ENCODE measurements around the gene RBM6.

Gene RBM6

GRCh38 chr3:50100386-50100785, 160.4 kb downstream of the RBM6 start:
- no peak for DNase-seq

DNA sequence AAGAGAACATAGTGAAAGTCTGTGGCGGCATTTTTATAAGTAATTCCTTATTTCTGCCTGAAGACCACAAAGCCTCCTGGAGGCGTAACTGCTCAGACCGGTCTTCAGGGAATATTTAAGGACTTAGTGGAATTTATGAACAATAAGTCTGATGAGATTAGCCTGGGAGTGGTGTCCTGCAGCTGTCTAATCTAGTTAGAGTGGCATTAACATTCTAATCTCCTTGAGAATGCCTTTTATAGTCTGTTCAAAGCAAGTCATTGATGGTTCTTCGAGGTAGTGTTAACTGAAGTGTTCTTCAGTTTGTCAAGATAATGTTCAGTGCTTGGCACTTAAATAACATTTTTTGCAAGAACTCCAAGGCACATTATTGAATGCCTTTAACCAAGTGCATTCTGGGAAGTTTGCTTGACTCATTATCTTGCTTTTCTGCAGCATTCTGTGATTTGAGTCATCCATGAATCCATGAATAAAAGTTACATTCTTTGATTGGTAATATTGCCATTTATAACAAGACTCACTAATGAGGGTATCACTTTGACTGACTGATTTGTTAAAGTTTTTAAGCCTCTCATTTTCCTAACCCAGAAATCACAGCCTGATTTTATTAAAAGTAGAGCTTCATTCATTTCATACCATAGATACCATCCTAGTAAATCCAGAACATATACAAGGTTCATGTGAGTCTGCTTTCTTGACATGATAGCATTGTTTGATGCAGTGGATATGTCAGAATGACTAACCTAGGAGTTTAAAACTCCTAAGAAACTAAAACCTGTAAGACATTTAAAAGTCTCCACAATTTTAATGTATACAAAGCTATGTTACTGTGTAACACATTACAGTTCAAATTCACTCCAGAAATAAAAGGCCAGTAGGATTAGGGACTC, 161.3 kb downstream of the RBM6 start:
- DNase-seq, result no peak

- no peak for DNase-seq
These were observed 162.6 kb downstream of the RBM6 start for GRCh38 chr3:50102558-50102957.

GRCh38 chr3:50111757-50112156, 171.8 kb downstream of the RBM6 start:
- no peak for DNase-seq

DNA sequence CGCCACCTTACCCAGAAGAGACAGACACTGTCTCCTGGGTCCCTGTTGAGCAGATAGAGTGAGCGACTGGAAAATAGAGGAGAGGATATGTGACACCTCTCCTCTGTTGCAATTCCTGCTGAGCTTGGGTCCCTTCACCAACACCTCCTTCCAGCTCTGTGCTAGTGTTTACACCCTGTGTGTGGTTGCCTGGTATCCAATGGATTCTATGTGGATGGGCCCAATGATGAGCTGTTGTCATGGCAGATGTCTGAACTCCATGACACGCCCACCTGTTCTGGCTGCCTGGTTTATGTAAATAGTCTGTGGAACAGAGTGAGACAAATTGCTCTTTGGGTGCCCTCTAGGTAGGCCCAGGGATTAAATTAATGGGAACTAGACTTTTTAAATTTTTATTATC, 172.5 kb downstream of the RBM6 start:
- DNase-seq, result no peak

GRCh38 chr3:50117120-50117519, 177.2 kb downstream of the RBM6 start:
- DNase-seq, result no peak

GRCh38 chr3:50118237-50118636, 178.3 kb downstream of the RBM6 start:
- DNase-seq, result no peak

GRCh38 chr3:50119786-50120185, 179.8 kb downstream of the RBM6 start:
- no peak for DNase-seq

GRCh38 chr3:50120364-50121071, 180.6 kb downstream of the RBM6 start:
- DNase-seq, result no peak

DNA sequence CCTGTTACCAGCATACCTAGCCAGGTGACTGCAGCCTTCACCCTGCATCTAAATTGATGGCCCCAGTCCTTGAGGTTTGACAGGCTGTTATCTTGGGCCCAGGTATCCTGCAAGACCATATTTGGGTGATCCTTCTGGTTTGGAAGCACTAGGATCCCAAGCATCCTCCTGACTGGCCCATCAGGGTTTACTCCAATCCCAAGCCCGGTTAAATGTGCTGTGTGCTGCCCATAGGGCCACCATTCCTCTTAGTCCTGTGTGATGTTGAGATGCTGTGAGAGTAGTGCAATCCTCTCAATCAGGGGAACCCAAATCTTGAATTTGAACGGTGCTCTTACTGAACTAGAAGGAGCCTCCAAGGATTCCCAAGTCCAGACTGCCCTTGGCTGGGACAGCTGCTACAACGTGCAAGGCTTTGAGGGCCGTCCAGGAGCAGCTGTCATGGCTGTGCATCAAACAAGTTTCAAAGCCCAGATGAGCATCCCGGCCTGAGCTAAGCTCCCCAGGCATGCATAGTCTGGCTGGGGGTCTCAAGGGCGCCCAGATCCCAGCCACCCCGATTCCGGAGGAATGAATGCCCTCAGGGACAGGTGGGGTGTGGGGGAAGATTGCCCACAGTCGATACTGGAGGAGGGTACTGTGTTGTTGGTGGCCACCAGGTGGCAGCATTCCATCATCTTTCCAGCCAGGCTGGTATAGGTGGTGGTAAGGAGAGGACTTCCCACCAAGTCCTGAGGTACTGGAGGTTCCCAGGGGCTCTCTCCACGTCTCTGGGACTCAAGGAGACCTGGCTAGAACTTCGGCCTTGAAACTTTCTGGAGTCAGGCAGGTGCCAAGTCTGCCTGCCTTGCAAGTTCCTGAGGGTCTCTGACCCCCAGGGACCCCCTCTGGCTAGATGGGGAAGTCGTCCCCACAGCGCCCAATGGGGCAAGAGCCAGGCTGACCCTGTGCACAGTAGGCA, 181.4 kb downstream of the RBM6 start:
- peak; percentile 77 for DNase-seq

- DNase-seq, result no peak
These were observed 182.1 kb downstream of the RBM6 start for GRCh38 chr3:50122071-50122470.

- no peak for DNase-seq
These were observed 182.9 kb downstream of the RBM6 start for GRCh38 chr3:50122661-50123391.

- no peak for DNase-seq
These were observed 183.6 kb downstream of the RBM6 start for GRCh38 chr3:50123394-50124051.

DNA sequence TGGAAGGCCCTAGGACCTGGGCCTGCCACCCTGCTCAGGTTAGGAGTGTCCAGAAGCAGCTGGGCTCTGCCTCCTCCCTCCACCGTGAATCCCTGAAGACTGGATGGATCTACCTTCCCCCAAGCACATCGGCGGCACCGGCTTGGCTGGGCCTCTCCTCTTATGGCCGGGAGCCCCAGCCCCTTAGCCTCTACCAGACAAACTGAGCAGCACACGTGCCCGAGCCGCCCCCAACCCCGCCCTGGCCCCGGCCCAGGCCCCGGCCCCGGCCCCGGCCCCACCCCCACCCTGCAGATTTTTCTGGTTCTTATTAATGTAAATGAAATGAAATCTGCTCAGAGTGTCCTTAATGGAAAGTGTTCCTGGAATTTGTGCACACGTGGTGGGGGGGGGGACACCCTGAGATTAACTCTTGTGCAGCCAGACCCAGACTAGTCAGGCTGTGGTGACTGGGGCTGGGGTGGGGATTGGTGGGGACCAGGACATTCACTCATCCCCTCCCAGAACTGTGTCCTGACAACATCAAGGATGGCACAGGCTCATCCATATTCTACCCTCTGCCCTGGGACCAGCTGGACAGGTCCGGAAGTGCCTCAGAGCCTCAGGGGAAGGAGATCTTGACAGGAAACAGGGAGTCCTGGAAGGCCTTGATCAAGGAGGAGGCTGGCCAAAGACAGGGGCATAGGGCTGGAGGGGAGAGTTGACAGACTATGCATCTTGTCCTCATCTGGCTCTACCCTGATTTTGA, 184.3 kb downstream of the RBM6 start:
- no peak for DNase-seq

DNA sequence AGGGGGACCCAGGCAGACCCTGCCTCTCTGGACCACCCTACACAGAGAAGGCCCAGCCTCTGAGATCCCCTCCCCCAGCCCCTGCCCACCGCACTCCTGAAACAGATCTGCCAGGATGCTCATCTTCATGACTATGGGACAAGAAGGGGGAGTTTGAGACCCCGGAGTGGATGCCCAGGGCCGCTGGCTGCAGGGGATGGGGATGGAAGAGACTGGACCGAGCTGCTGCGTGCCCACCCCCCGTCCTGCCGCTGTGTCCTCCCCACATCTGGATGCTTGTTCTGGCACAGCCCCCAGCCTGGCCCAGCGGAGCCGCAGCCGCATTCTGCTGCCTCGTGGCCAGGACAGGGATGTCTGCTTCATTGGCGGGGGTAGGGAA, 184.8 kb downstream of the RBM6 start:
- DNase-seq, result no peak

DNA sequence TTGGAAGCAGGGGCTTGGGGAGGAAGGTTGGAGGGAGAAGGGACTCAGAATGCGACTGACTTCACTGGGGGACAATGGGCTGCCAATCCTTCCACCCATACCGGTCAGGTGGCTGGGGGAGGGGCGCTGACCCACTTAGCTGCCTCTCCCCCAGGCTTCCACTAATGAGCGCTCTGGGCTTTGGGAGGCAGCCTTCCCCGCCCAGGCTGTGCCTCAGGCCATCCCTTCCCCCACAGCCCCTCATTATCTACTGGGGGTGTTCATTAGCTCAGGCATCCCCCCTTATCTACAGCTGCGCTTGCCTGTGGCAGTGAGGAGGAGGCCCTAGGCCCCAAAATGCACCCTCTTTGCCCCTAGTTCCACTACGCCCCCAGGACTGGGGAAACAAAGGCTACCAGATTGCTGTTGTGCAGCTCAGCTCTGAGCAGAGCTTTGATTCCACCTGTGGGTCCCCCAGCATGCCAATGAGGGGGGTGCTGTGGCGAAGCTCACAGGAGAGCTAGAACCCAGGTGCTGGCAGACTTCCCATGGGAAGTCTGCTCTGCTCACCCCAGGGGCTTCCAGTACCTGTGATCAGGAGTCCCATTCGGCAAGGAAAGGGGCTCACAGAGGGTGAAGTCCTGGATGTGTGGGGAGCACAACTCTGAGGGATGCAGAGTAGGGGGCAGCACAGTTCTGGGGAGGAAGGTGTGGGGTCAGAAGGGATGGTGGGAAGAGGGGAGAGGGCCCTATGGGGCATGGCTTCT, 185.8 kb downstream of the RBM6 start:
- DNase-seq, result no peak

- DNase-seq, result no peak
These were observed 186.6 kb downstream of the RBM6 start for GRCh38 chr3:50126287-50127211.
